Measurements from ENCODE around the gene ACSM3. TPM values are rescaled to one million over a fixed set of nuclear protein-coding genes. Genes with fewer than 3 reads are reported as not detected.
A peak's percentile ranks its signal among the peaks of the same experiment; 100 is the strongest.
"Not testable (repeated sequence)": the region's sequence is repeated elsewhere in the genome, so short reads cannot be mapped to it uniquely, and the experiment has no call there.

Gene ACSM3, protein sequence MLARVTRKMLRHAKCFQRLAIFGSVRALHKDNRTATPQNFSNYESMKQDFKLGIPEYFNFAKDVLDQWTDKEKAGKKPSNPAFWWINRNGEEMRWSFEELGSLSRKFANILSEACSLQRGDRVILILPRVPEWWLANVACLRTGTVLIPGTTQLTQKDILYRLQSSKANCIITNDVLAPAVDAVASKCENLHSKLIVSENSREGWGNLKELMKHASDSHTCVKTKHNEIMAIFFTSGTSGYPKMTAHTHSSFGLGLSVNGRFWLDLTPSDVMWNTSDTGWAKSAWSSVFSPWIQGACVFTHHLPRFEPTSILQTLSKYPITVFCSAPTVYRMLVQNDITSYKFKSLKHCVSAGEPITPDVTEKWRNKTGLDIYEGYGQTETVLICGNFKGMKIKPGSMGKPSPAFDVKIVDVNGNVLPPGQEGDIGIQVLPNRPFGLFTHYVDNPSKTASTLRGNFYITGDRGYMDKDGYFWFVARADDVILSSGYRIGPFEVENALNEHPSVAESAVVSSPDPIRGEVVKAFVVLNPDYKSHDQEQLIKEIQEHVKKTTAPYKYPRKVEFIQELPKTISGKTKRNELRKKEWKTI
- total RNA-seq (2014; rRNA removed; shearing (Covaris generic); ENCODE audit: low replicate concordance) = 1.1 and 1.6 TPM in 2 replicates

DNA sequence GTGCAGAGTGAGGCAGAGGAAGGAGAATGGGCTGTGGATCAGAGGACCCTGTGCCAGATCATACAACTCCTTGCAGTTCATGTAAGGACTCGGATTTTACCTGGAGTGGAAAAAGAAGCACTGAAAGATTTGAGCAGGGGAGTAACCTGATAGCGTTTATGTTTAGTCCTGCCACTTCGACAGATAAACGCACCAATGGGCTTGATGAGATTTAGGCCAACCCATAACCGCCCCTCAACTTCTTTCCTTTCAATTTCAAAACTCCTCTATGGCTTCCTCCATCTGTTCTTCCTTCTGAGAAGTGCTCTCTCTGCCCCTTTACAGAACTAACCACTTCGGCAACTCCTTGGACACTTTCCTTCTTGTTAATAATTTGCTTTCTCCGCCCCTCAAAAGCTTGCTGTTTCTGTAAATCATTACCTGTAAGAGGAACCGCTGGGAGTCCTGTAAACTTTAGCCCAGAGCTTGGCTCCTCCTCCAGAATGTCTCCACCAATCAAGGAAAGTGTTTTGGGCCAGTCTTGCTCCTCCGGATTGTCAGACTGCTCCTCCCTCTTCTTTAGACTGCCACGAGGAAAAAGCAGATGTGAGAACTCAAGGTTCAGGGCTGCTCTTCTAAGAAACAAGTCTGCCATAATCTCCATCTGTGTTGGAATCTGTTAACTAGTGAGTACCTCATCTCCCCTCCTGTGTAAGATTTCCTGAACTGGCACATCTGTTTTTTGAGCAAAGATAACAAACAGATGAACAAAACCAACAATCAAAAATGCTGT is at the start of gene ACSM3:
Gene ACSM3 (plus strand): TSS at position 554 of the 772 bp plus-strand sequence. CDS start 6,021 bp downstream, outside the sequence.
- Histone ChIP-seq H3K4me2 (ENCODE audit: low read depth, low read length, poor library complexity, severe bottlenecking) (peak within 1 kb of the TSS; percentile 80), H3K79me2 (ENCODE audit: low read length) (no peaks in the 10 kb centered on the region), H2AFZ (ENCODE audit: low read length) (peak within 1 kb of the TSS; percentile 98), H3K36me3 (ENCODE audit: insufficient read depth, low read length) (no peaks in the 10 kb centered on the region), H3K4me1 (ENCODE audit: low read length) (peaks cover 16% of the 10 kb centered on the region), H4K20me1 (ENCODE audit: insufficient read depth, low read depth, low read length) (no peaks in the 10 kb centered on the region), H3K9ac (ENCODE audit: low read length) (peak within 1 kb of the TSS; percentile 63), H3K27ac (ENCODE audit: low read length) (no peak within 1 kb of the TSS; the same call in 1 of the 2 replicates), H3K9me2 (replicated peaks; ENCODE audit: insufficient read depth, low read length) (no peaks in the 10 kb centered on the region), H3K9me3 (ENCODE audit: low read length) (no peaks in the 10 kb centered on the region), H3K27me3 (ENCODE audit: low read length) (no peaks in the 10 kb centered on the region), H3K4me3 (ENCODE audit: low read length) (peak within 1 kb of the TSS; percentile 69)
- DNase-seq = peak; percentile 93

DNA sequence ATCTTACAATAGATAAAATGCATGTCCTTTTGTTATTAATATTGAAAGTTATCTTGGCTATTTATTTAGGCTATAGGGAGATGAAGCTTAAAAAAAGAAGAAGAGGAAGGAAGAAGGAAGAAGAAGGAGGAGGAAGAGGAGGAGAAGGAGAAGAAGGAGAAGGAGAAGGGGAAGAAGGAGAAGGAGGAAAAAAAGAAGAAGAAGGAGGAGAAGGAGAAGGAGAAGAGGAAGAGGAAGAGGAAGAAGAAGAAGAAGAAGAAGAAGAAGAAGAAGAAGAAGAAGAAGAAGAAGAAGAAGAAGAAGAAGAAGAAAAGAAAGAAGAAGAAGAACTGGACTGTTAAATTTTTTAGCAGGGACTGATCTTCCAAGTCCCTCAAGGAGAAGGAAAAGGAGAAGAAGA is 46.1 kb upstream of the ACSM3 start:
- not testable (repeated sequence) for H3K9me3 ChIP-seq (ENCODE audit: low read length); H4K20me1 ChIP-seq (ENCODE audit: insufficient read depth, low read depth, low read length); DNase-seq; H3K9ac ChIP-seq (ENCODE audit: low read length); H3K79me2 ChIP-seq (ENCODE audit: low read length); H3K4me2 ChIP-seq (ENCODE audit: low read depth, low read length, poor library complexity, severe bottlenecking); H2AFZ ChIP-seq (ENCODE audit: low read length); H3K4me1 ChIP-seq (ENCODE audit: low read length); H3K9me2 ChIP-seq (replicated peaks; ENCODE audit: insufficient read depth, low read length); H3K27ac ChIP-seq (ENCODE audit: low read length); H3K36me3 ChIP-seq (ENCODE audit: insufficient read depth, low read length); H3K27me3 ChIP-seq (ENCODE audit: low read length); H3K4me3 ChIP-seq (ENCODE audit: low read length)

DNA sequence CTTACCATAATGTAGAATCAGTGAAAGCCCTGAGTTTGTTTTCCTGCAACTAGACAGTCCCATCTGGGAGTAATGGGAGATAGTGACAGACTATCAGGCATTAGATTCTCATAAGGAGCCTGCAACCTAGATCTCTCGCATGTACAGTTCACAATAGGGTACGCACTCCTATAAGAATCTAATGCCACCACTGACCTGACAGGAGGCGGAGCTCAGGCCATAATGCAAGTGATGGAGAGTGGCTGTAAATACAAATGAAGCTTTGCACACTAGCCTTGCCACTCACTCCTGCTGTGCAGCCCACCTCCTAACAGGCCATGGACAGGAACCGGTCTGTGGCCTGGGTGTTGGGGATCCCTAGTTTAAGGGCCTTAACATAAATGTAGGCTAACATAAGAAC is 43.6 kb upstream of the ACSM3 start:
- Histone ChIP-seq H2AFZ (ENCODE audit: low read length) (no peak overlapping the region), H3K4me2 (ENCODE audit: low read depth, low read length, poor library complexity, severe bottlenecking) (no peak overlapping the region), H3K36me3 (ENCODE audit: insufficient read depth, low read length) (no peaks in the 10 kb centered on the region), H3K27me3 (ENCODE audit: low read length) (no peaks in the 10 kb centered on the region), H3K27ac (ENCODE audit: low read length) (no peak overlapping the region), H3K9me2 (replicated peaks; ENCODE audit: insufficient read depth, low read length) (no peaks in the 10 kb centered on the region), H3K9ac (ENCODE audit: low read length) (no peak overlapping the region), H3K4me1 (ENCODE audit: low read length) (no peaks in the 10 kb centered on the region), H3K9me3 (ENCODE audit: low read length) (no peaks in the 10 kb centered on the region), H4K20me1 (ENCODE audit: insufficient read depth, low read depth, low read length) (no peaks in the 10 kb centered on the region), H3K79me2 (ENCODE audit: low read length) (no peaks in the 10 kb centered on the region), H3K4me3 (ENCODE audit: low read length) (no peak overlapping the region)
- no peak for DNase-seq

DNA sequence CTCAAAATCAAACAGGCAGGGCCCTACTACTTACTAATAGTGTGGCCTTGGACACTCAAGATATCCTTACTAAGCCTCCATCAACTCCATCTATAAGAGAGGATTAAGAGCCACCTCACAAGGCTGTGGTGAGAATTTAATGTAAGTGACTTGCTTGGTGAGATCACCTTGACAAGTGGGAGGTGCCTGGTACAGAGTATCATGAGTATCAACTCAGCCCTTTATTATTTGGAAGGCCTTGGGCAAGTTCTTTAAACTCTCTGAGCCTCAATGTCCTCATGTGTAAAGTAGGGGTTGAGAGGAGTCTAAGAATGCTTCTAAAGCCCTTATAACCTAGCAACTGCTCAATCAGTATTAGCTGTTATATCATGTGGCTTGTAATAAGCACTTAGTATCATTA is 37.2 kb upstream of the ACSM3 start:
- no peaks in the 10 kb centered on the region for H4K20me1 ChIP-seq (ENCODE audit: insufficient read depth, low read depth, low read length)
- H3K79me2 ChIP-seq (ENCODE audit: low read length) = no peaks in the 10 kb centered on the region
- H3K9ac ChIP-seq (ENCODE audit: low read length) = no peak overlapping the region
- no peaks in the 10 kb centered on the region for H3K9me2 ChIP-seq (replicated peaks; ENCODE audit: insufficient read depth, low read length)
- no peak overlapping the region for H3K4me3 ChIP-seq (ENCODE audit: low read length)
- no peak overlapping the region for H3K4me2 ChIP-seq (ENCODE audit: low read depth, low read length, poor library complexity, severe bottlenecking)
- H3K27me3 ChIP-seq (ENCODE audit: low read length) = no peaks in the 10 kb centered on the region
- H3K9me3 ChIP-seq (ENCODE audit: low read length) = no peaks in the 10 kb centered on the region
- no peaks in the 10 kb centered on the region for H3K4me1 ChIP-seq (ENCODE audit: low read length)
- no peak overlapping the region for H2AFZ ChIP-seq (ENCODE audit: low read length)
- DNase-seq = no peak
- H3K36me3 ChIP-seq (ENCODE audit: insufficient read depth, low read length) = no peaks in the 10 kb centered on the region
- H3K27ac ChIP-seq (ENCODE audit: low read length) = no peak overlapping the region

DNA sequence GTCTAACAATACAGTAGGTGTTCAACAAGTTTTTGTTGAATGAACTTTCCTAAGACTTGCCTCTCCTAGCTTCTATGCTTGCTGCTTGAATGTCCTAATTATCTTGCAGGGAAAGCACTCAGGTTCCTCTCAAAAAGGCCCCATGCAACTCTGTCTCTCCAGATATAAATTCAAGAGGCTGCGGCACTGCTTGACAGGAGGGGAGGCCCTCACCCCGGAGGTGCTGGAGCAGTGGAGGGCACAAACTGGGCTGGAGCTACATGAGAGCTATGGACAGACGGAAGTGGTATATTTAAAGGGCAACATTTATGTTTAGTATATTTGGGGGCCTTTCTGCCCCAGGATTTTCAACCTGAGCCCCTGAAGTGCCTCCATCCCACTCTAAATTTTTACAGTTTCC is 36.6 kb upstream of the ACSM3 start:
- no peaks in the 10 kb centered on the region for H3K27me3 ChIP-seq (ENCODE audit: low read length)
- no peak for DNase-seq
- no peaks in the 10 kb centered on the region for H3K79me2 ChIP-seq (ENCODE audit: low read length)
- H3K9me3 ChIP-seq (ENCODE audit: low read length) = no peaks in the 10 kb centered on the region
- no peak overlapping the region for H2AFZ ChIP-seq (ENCODE audit: low read length)
- no peak overlapping the region for H3K4me2 ChIP-seq (ENCODE audit: low read depth, low read length, poor library complexity, severe bottlenecking)
- H3K36me3 ChIP-seq (ENCODE audit: insufficient read depth, low read length) = no peaks in the 10 kb centered on the region
- H3K27ac ChIP-seq (ENCODE audit: low read length) = no peak overlapping the region
- no peaks in the 10 kb centered on the region for H4K20me1 ChIP-seq (ENCODE audit: insufficient read depth, low read depth, low read length)
- H3K9ac ChIP-seq (ENCODE audit: low read length) = no peak overlapping the region
- H3K9me2 ChIP-seq (replicated peaks; ENCODE audit: insufficient read depth, low read length) = no peaks in the 10 kb centered on the region
- H3K4me1 ChIP-seq (ENCODE audit: low read length) = no peaks in the 10 kb centered on the region
- H3K4me3 ChIP-seq (ENCODE audit: low read length) = no peak overlapping the region

DNA sequence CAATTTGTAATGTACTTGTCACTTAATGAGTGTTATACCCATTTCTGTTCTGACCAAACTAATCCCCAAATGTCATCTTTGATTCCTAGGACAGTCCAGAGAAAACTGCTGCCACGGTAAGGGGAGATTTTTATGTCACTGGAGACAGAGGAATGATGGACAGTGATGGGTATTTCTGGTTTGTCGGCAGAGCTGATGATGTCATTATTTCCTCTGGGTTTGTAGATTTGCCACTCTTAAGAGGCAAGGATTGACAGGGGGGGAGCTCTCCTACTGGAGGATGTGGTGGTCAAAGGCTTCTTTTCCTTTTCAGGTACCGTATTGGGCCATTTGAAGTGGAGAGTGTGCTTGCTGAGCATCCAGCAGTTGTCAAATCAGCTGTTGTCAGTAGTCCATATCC is 34.7 kb upstream of the ACSM3 start:
- Histone ChIP-seq H3K4me1 (ENCODE audit: low read length) (no peaks in the 10 kb centered on the region), H3K9ac (ENCODE audit: low read length) (no peak overlapping the region), H3K9me3 (ENCODE audit: low read length) (no peaks in the 10 kb centered on the region), H3K4me3 (ENCODE audit: low read length) (no peak overlapping the region), H3K4me2 (ENCODE audit: low read depth, low read length, poor library complexity, severe bottlenecking) (no peak overlapping the region), H3K27ac (ENCODE audit: low read length) (no peak overlapping the region), H3K79me2 (ENCODE audit: low read length) (no peaks in the 10 kb centered on the region), H3K9me2 (replicated peaks; ENCODE audit: insufficient read depth, low read length) (no peaks in the 10 kb centered on the region), H2AFZ (ENCODE audit: low read length) (no peak overlapping the region), H4K20me1 (ENCODE audit: insufficient read depth, low read depth, low read length) (no peaks in the 10 kb centered on the region), H3K27me3 (ENCODE audit: low read length) (no peaks in the 10 kb centered on the region), H3K36me3 (ENCODE audit: insufficient read depth, low read length) (no peaks in the 10 kb centered on the region; the same call in 1 of the 2 replicates)
- no peak for DNase-seq

DNA sequence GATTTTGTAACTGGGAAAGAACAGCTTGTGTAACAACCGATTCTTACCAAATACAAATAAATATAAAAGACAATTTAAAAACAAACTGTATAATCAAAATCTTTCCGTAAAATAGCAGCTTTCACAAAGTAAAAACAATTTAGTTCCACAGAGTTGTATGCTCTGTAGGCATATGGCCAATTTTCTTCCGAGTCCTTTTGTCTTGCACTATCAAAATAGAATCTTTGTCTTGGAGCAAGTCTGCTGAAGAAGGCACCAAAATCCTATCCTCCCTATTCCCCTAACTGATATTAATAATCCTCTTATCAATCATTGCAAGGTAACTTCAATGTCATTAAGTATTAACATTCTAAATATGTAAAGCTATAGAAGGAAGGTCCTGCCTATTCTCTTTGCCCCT is 29.8 kb upstream of the ACSM3 start:
- peaks cover 45% of the 10 kb centered on the region for H3K36me3 ChIP-seq (ENCODE audit: insufficient read depth, low read length)
- H3K27ac ChIP-seq (ENCODE audit: low read length) = no peak overlapping the region
- H3K4me1 ChIP-seq (ENCODE audit: low read length) = no peaks in the 10 kb centered on the region
- no peak overlapping the region for H2AFZ ChIP-seq (ENCODE audit: low read length)
- no peak overlapping the region for H3K4me3 ChIP-seq (ENCODE audit: low read length)
- peaks cover 18% of the 10 kb centered on the region for H4K20me1 ChIP-seq (ENCODE audit: insufficient read depth, low read depth, low read length)
- no peaks in the 10 kb centered on the region for H3K9me2 ChIP-seq (replicated peaks; ENCODE audit: insufficient read depth, low read length)
- no peak overlapping the region for H3K9ac ChIP-seq (ENCODE audit: low read length)
- H3K27me3 ChIP-seq (ENCODE audit: low read length) = no peaks in the 10 kb centered on the region
- no peak overlapping the region for H3K4me2 ChIP-seq (ENCODE audit: low read depth, low read length, poor library complexity, severe bottlenecking)
- no peak for DNase-seq
- peaks cover 11% of the 10 kb centered on the region for H3K79me2 ChIP-seq (ENCODE audit: low read length)
- no peaks in the 10 kb centered on the region for H3K9me3 ChIP-seq (ENCODE audit: low read length)

DNA sequence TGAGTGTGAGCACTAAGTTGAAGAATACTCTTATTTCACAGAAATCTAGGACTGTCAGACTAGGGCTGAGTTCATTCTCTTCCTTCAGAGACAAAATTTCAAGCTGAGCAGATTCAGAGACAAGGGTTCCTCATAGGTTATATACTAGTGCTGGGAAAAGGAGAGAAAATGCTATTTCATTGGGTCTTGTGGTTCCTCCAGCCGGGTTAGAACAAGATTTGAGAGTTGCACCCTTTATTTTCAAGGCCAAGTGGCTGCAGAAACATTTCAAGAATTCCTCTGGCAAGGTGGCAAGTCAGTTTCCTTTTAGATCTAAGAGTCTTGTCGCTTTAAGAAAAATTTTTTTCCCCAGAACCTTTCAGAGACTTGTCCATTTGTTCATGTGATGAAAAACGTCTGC is 29.0 kb upstream of the ACSM3 start:
- H3K79me2 ChIP-seq (ENCODE audit: low read length) = peaks cover 18% of the 10 kb centered on the region
- H3K4me3 ChIP-seq (ENCODE audit: low read length) = no peak overlapping the region
- peaks cover 22% of the 10 kb centered on the region for H4K20me1 ChIP-seq (ENCODE audit: insufficient read depth, low read depth, low read length)
- DNase-seq = no peak
- no peaks in the 10 kb centered on the region for H3K9me2 ChIP-seq (replicated peaks; ENCODE audit: insufficient read depth, low read length)
- peaks cover 45% of the 10 kb centered on the region for H3K36me3 ChIP-seq (ENCODE audit: insufficient read depth, low read length)
- H3K27me3 ChIP-seq (ENCODE audit: low read length) = no peaks in the 10 kb centered on the region
- no peaks in the 10 kb centered on the region for H3K4me1 ChIP-seq (ENCODE audit: low read length)
- no peak overlapping the region for H3K4me2 ChIP-seq (ENCODE audit: low read depth, low read length, poor library complexity, severe bottlenecking)
- H3K9ac ChIP-seq (ENCODE audit: low read length) = no peak overlapping the region
- H3K9me3 ChIP-seq (ENCODE audit: low read length) = no peaks in the 10 kb centered on the region
- no peak overlapping the region for H3K27ac ChIP-seq (ENCODE audit: low read length)
- H2AFZ ChIP-seq (ENCODE audit: low read length) = no peak overlapping the region
